DND-41 (cell line): Measurements from ENCODE around the gene DAGLA.

Source experiments
- CTCF ChIP-seq: IDR thresholded peaks from 2 replicates; pipeline ENCODE4 v1.5.1; 2012; ENCODE audit warnings: borderline replicate concordance, low read length, moderate library complexity, mild to moderate bottlenecking; ENCODE audit not compliant: poor library complexity, severe bottlenecking; ENCODE audit errors: extremely low read depth
- EZH2 ChIP-seq: IDR thresholded peaks from 3 replicates; pipeline ENCODE4 v1.6.1; 2012; ENCODE audit warnings: borderline replicate concordance, low read depth, mild to moderate bottlenecking, moderate library complexity, low read length, inconsistent platforms; ENCODE audit not compliant: severe bottlenecking

- TF ChIP-seq EZH2 (no peak), CTCF (peak; percentile 39)
These were observed 56.9 kb downstream of the DAGLA start for GRCh38 chr11:61737131-61737530.
